ENCODE measurements around the gene R3HDM1. TPM values are rescaled to one million over a fixed set of nuclear protein-coding genes. Genes with fewer than 3 reads are reported as not detected.

Gene R3HDM1
- polyA plus RNA-seq, 1 experiment: 39.9 TPM

GRCh38 chr2:135636982-135637381, 105.7 kb downstream of the R3HDM1 start:
- CTCF ChIA-PET: no interaction called here
- no peak for DNase-seq (ENCODE audit: low read depth)
- H3K27me3 ChIP-seq (ENCODE audit: control insufficient read depth, insufficient read depth, low read length): no peaks in the 10 kb centered on the region
- TF ChIP-seq CTCF (IDR thresholded peaks at IDR 0.05; ENCODE audit: insufficient read depth, low read depth, low read length): no peak
- POLR2A ChIA-PET: no interaction called here
- no peak overlapping the region for H3K4me3 ChIP-seq (ENCODE audit: low read depth, low read length)
- peaks cover 1% of the 10 kb centered on the region; the same call in 1 of the 2 replicates for H3K36me3 ChIP-seq (ENCODE audit: control insufficient read depth, insufficient read depth, low read length)

- H3K4me3 ChIP-seq (ENCODE audit: low read depth, low read length): no peak overlapping the region
- DNase-seq (ENCODE audit: low read depth): no peak
- peaks cover 1% of the 10 kb centered on the region; the same call in 1 of the 2 replicates for H3K36me3 ChIP-seq (ENCODE audit: control insufficient read depth, insufficient read depth, low read length)
- ChIA-PET CTCF (no interaction called here), POLR2A (no interaction called here)
- H3K27me3 ChIP-seq (ENCODE audit: control insufficient read depth, insufficient read depth, low read length): no peaks in the 10 kb centered on the region
- TF ChIP-seq CTCF (IDR thresholded peaks at IDR 0.05; ENCODE audit: insufficient read depth, low read depth, low read length): no peak
These were observed 106.3 kb downstream of the R3HDM1 start for GRCh38 chr2:135637456-135638087.

- no peak for DNase-seq (ENCODE audit: low read depth)
- ChIA-PET POLR2A (no interaction called here), CTCF (interaction anchor here (1.3 kb wide), 1 partner anchor 71 kb away, joined by 4 read pairs; no protein-coding TSS in a partner anchor)
- peaks cover 1% of the 10 kb centered on the region; the same call in 1 of the 2 replicates for H3K36me3 ChIP-seq (ENCODE audit: control insufficient read depth, insufficient read depth, low read length)
- no peaks in the 10 kb centered on the region for H3K27me3 ChIP-seq (ENCODE audit: control insufficient read depth, insufficient read depth, low read length)
- no peak overlapping the region for H3K4me3 ChIP-seq (ENCODE audit: low read depth, low read length)
- no peak for TF ChIP-seq CTCF (IDR thresholded peaks at IDR 0.05; ENCODE audit: insufficient read depth, low read depth, low read length)
These were observed 107.5 kb downstream of the R3HDM1 start for GRCh38 chr2:135638825-135639224.

GRCh38 chr2:135641156-135642068, 110.1 kb downstream of the R3HDM1 start:
- no peaks in the 10 kb centered on the region for H3K27me3 ChIP-seq (ENCODE audit: control insufficient read depth, insufficient read depth, low read length)
- H3K36me3 ChIP-seq (ENCODE audit: control insufficient read depth, insufficient read depth, low read length): peaks cover 1% of the 10 kb centered on the region; the same call in 1 of the 2 replicates
- no peak for DNase-seq (ENCODE audit: low read depth)
- CTCF ChIA-PET: no interaction called here
- no peak overlapping the region for H3K4me3 ChIP-seq (ENCODE audit: low read depth, low read length)
- no peak for TF ChIP-seq CTCF (IDR thresholded peaks at IDR 0.05; ENCODE audit: insufficient read depth, low read depth, low read length)
- POLR2A ChIA-PET: no interaction called here

- DNase-seq (ENCODE audit: low read depth): no peak
- POLR2A ChIA-PET: no interaction called here
- CTCF ChIA-PET: interaction anchor here (0.8 to 1.1 kb wide), 2 partner anchors 63 to 577 kb away, joined by 3 read pairs; no protein-coding TSS in a partner anchor
These were observed 116.7 kb downstream of the R3HDM1 start for GRCh38 chr2:135647836-135648579.

More at GRCh38 chr2:135647836-135648579, 116.7 kb downstream of the R3HDM1 start:
- TF ChIP-seq CTCF (IDR thresholded peaks at IDR 0.05; ENCODE audit: insufficient read depth, low read depth, low read length): no peak
- H3K4me3 ChIP-seq (ENCODE audit: low read depth, low read length): no peak overlapping the region
- H3K27me3 ChIP-seq (ENCODE audit: control insufficient read depth, insufficient read depth, low read length): no peaks in the 10 kb centered on the region
- no peaks in the 10 kb centered on the region for H3K36me3 ChIP-seq (ENCODE audit: control insufficient read depth, insufficient read depth, low read length)
